GM13976 (cell line): ENCODE data around the gene AKT2.

Experiments used
- DNase-seq: peaks from one replicate; pipeline ENCODE4 v3.0.0; 2012; ENCODE audit warnings: low spot score
- in situ Hi-C: fragments of 300-500 bp; cut with MboI; formaldehyde crosslinking; loops from one replicate; pipeline ENCODE4 v1.12.0; 2022; ENCODE audit warnings: low sequenced_read_pairs, mixed read lengths, inconsistent platforms; ENCODE audit not compliant: unreplicated experiment
- TF ChIP-seq, protein P1 (sequence below): IDR thresholded peaks from 2 replicates; pipeline ENCODE4 v1.5.1; 2012; ENCODE audit warnings: borderline replicate concordance, mild to moderate bottlenecking; ENCODE audit not compliant: insufficient read depth; ENCODE audit errors: extremely low read depth, missing control alignments, control extremely low read depth

Gene AKT2

DNA sequence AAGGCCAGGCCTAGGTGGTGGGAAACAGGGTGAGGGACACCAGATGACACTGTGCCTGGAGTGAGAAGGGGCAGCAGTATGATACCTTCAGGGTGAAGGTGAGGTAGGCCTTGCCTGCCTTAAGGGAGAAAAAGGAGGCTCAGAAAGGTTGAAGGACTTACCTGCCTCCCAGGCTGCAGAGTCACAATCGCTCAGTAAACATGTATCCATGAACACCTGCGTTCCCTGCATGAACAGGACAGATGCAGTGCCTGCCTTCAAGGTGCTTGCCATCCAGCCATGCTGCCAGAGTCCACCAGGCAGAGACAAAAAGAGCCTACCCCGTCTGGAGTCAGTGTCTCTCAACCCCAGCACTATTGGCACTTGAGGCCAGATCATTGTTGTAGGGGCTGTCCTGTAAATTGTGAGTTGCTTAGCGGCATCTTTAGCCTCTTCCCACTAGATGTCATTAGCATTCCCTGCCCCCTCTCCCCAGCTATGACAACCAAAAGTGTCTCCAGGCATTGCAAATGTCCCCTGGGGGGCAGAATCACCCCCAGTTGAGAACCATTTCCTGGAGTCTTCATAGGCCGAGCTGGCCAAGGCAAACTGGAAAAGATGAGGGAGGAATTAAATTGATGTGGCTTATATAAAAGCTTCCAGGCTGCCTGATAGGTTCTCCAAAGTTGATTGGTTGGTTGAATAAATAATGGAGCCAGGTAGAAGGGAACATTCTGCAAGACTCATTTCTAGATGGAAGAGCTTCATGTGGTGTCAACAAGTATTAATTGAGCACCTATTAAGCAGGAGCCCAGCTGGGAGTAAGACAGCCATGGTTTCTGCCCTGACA, 92.2 kb downstream of the AKT2 start:
- in situ Hi-C loops, result no loop called here
- TF ChIP-seq, protein P1, sequence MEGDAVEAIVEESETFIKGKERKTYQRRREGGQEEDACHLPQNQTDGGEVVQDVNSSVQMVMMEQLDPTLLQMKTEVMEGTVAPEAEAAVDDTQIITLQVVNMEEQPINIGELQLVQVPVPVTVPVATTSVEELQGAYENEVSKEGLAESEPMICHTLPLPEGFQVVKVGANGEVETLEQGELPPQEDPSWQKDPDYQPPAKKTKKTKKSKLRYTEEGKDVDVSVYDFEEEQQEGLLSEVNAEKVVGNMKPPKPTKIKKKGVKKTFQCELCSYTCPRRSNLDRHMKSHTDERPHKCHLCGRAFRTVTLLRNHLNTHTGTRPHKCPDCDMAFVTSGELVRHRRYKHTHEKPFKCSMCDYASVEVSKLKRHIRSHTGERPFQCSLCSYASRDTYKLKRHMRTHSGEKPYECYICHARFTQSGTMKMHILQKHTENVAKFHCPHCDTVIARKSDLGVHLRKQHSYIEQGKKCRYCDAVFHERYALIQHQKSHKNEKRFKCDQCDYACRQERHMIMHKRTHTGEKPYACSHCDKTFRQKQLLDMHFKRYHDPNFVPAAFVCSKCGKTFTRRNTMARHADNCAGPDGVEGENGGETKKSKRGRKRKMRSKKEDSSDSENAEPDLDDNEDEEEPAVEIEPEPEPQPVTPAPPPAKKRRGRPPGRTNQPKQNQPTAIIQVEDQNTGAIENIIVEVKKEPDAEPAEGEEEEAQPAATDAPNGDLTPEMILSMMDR, result no peak
- no peak for DNase-seq

- TF ChIP-seq, protein P1, result no peak
- peak; percentile 69 for DNase-seq
- in situ Hi-C loops, result no loop called here
These were observed 93.1 kb downstream of the AKT2 start for GRCh38 chr19:40191836-40192646.

- in situ Hi-C loops, result no loop called here
- TF ChIP-seq, protein P1, result no peak
- peak; percentile 92 for DNase-seq
These were observed 94.0 kb downstream of the AKT2 start, which contains the start of gene MAP3K10 for GRCh38 chr19:40190891-40191835. TSS of gene MAP3K10 (plus strand) at chr19:40191426. CDS start at chr19:40192032, 606 bp downstream.

DNA sequence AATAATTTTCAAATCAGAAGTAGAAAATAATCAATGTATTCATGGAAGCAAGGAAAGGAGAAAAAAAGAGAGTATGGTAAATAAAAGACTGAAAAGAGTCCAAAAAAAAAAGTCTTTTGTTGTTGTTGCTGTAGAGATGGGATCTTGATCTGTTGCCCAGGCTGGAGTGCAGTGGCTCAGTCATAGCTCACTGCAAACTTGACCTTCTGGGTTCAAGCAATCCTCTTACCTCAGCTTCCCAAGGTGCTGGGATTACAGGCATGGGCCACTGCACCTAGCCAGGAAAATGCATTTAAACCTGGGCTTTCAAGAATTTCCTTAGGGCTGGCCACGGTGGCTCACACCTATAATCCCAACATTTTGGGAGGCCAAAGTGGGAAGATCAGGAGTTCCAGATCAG, 100.9 kb downstream of the AKT2 start:
- no peak for DNase-seq
- TF ChIP-seq, protein P1, result no peak
- in situ Hi-C loops, result no loop called here
